Measurements from ENCODE around the gene TLE3.

- TF ChIP-seq RAD21 (conservative IDR thresholded peaks at IDR 0.05 in 1 of 2, IDR thresholded peaks at IDR 0.05 in 1 of 2) (no peak), MAX (IDR thresholded peaks at IDR 0.05) (no peak), CTCF (IDR thresholded peaks at IDR 0.05) (no peak), RCOR1 (IDR thresholded peaks at IDR 0.05; ENCODE audit: low read depth, low read length) (no peak), REST (IDR thresholded peaks at IDR 0.05) (no peak), POLR2A (IDR thresholded peaks at IDR 0.05; ENCODE audit: low read length) (no peak), ESRRA (IDR thresholded peaks at IDR 0.05; ENCODE audit: borderline replicate concordance, low read length) (no peak)
Measured at GRCh38 chr15:70094690-70095311, 2.9 kb downstream of the TLE3 start.

Measured in A549 (cell line).